Hepatocyte (in vitro differentiated cells): ENCODE results near the gene TNS3. TPM values are rescaled to one million over a fixed set of nuclear protein-coding genes. Genes with fewer than 3 reads are reported as not detected.

Experiments used
- DNase-seq: peaks from one replicate; pipeline ENCODE4 v3.0.0-alpha.2; 2016; ENCODE audit warnings: low spot score
- H2AFZ ChIP-seq: fragments of 200-600 bp; sonication (generic); 2 replicates; pipeline ENCODE4 v1.6.0; 2016; ENCODE audit warnings: antibody characterized with exemption, mild to moderate bottlenecking
- H3K27ac ChIP-seq: fragments of 200-600 bp; sonication (generic); 2 replicates; pipeline ENCODE4 v1.5.1; 2016; ENCODE audit warnings: mild to moderate bottlenecking
- H3K27me3 ChIP-seq: fragments of 200-600 bp; sonication (generic); 2 replicates; pipeline ENCODE4 v1.6.1; 2016
- H3K36me3 ChIP-seq: fragments of 200-600 bp; sonication (generic); replicated peaks from 2 replicates; pipeline ENCODE4 v1.5.1; 2016; ENCODE audit warnings: low read depth; ENCODE audit not compliant: insufficient read depth
- H3K4me1 ChIP-seq: fragments of 200-600 bp; sonication (generic); 2 replicates; pipeline ENCODE4 v1.5.1; 2016; ENCODE audit warnings: mild to moderate bottlenecking, moderate library complexity; ENCODE audit not compliant: insufficient read depth
- H3K4me2 ChIP-seq: fragments of 200-600 bp; sonication (generic); 2 replicates; pipeline ENCODE4 v1.6.0; 2016
- H3K4me3 ChIP-seq: fragments of 200-600 bp; sonication (generic); 2 replicates; pipeline ENCODE4 v1.5.1; 2016; ENCODE audit warnings: mild to moderate bottlenecking
- H3K79me2 ChIP-seq: fragments of 200-600 bp; sonication (generic); 2 replicates; pipeline ENCODE4 v1.6.0; 2017; ENCODE audit warnings: mild to moderate bottlenecking
- H3K9me2 ChIP-seq: fragments of 200-600 bp; sonication (generic); replicated peaks from 2 replicates; pipeline ENCODE4 v1.6.0; 2017; ENCODE audit warnings: mild to moderate bottlenecking; ENCODE audit not compliant: insufficient read depth
- H3K9me3 ChIP-seq: fragments of 200-600 bp; sonication (generic); 2 replicates; pipeline ENCODE4 v1.5.1; 2016; ENCODE audit warnings: low read depth, mild to moderate bottlenecking
- H4K20me1 ChIP-seq: fragments of 200-600 bp; sonication (generic); 2 replicates; pipeline ENCODE4 v1.6.0; 2016; ENCODE audit warnings: mild to moderate bottlenecking; ENCODE audit not compliant: insufficient read depth, poor library complexity, severe bottlenecking
- CTCF ChIP-seq: fragments of 200-600 bp; sonication (generic); IDR thresholded peaks from 2 replicates; pipeline ENCODE4 v1.5.1; 2016; ENCODE audit warnings: antibody characterized with exemption, mild to moderate bottlenecking; ENCODE audit not compliant: poor library complexity
- EZH2 ChIP-seq: fragments of 200-600 bp; sonication (generic); IDR thresholded peaks from 2 replicates; pipeline ENCODE4 v1.6.1; 2016; ENCODE audit warnings: antibody characterized with exemption, mild to moderate bottlenecking, borderline replicate concordance
- EZH2phosphoT487 ChIP-seq: fragments of 200-600 bp; sonication (generic); IDR thresholded peaks from one replicate; pipeline ENCODE4 v1.6.1; 2018; ENCODE audit warnings: antibody characterized with exemption, mild to moderate bottlenecking, low read depth, moderate library complexity; ENCODE audit not compliant: unreplicated experiment, severe bottlenecking
- whole genome bisulfite sequencing: methylation state at CpG from one replicate; pipeline ENCODE4 v1.1.6; 2016; ENCODE audit warnings: low lambda C conversion rate; ENCODE audit errors: missing lambda C conversion rate; 5-methylcytosine and 5-hydroxymethylcytosine counted together
- polyA plus RNA-seq: library from polyadenylated mRNA; unstranded; fragments of >200 nt; fragmentation: Nextera tagmentation; extraction: Ambion mirVana; gene quantifications from 2 replicates; pipeline ENCODE4 v1.2.1, GENCODE V29; 2016
- total RNA-seq: library from RNA; depleted of rRNA; stranded (reverse); fragments of >200 nt; gene quantifications from 2 replicates; pipeline ENCODE4 v1.2.3, GENCODE V29; 2014

The TNS3 gene
- total and polyA plus RNA-seq, 2 experiments from 2014 or later = 30.0 to 73.3 TPM

- H3K4me2 ChIP-seq = no peak overlapping the region
- no peaks in the 10 kb centered on the region for H3K9me2 ChIP-seq
- WGBS = 84% methylated on average over 3 of the region's 3 CpGs
- H3K4me3 ChIP-seq = no peak overlapping the region
- H3K79me2 ChIP-seq = peaks cover 96% of the 10 kb centered on the region
- H3K27ac ChIP-seq = peak overlapping the region; percentile 78
- peaks cover 40% of the 10 kb centered on the region for H3K4me1 ChIP-seq
- H2AFZ ChIP-seq = no peak overlapping the region
- H3K27me3 ChIP-seq = no peaks in the 10 kb centered on the region
- H3K36me3 ChIP-seq = no peaks in the 10 kb centered on the region
- no peaks in the 10 kb centered on the region for H3K9me3 ChIP-seq
- no peak for TF ChIP-seq CTCF
- TF ChIP-seq EZH2 = no peak
- no peak for TF ChIP-seq EZH2phosphoT487
- no peak for DNase-seq
- H4K20me1 ChIP-seq = peaks cover 55% of the 10 kb centered on the region
Observed at GRCh38 chr7:47452295-47452694, 129.6 kb downstream of the TNS3 start.

GRCh38 chr7:47451851-47452205 lies 130.1 kb downstream of the TNS3 start:
- no peaks in the 10 kb centered on the region for H3K9me2 ChIP-seq
- peaks cover 54% of the 10 kb centered on the region for H4K20me1 ChIP-seq
- no peak overlapping the region for H2AFZ ChIP-seq
- H3K27me3 ChIP-seq = no peaks in the 10 kb centered on the region
- H3K4me1 ChIP-seq = peaks cover 40% of the 10 kb centered on the region
- 62% methylated on average over 3 of the region's 3 CpGs for WGBS
- H3K36me3 ChIP-seq = no peaks in the 10 kb centered on the region
- no peaks in the 10 kb centered on the region for H3K9me3 ChIP-seq
- no peak for DNase-seq
- no peak overlapping the region for H3K4me2 ChIP-seq
- H3K79me2 ChIP-seq = peaks cover 97% of the 10 kb centered on the region
- no peak overlapping the region for H3K4me3 ChIP-seq
- H3K27ac ChIP-seq = peak overlapping the region; percentile 78
- no peak for TF ChIP-seq EZH2
- TF ChIP-seq CTCF = no peak
- no peak for TF ChIP-seq EZH2phosphoT487

DNA sequence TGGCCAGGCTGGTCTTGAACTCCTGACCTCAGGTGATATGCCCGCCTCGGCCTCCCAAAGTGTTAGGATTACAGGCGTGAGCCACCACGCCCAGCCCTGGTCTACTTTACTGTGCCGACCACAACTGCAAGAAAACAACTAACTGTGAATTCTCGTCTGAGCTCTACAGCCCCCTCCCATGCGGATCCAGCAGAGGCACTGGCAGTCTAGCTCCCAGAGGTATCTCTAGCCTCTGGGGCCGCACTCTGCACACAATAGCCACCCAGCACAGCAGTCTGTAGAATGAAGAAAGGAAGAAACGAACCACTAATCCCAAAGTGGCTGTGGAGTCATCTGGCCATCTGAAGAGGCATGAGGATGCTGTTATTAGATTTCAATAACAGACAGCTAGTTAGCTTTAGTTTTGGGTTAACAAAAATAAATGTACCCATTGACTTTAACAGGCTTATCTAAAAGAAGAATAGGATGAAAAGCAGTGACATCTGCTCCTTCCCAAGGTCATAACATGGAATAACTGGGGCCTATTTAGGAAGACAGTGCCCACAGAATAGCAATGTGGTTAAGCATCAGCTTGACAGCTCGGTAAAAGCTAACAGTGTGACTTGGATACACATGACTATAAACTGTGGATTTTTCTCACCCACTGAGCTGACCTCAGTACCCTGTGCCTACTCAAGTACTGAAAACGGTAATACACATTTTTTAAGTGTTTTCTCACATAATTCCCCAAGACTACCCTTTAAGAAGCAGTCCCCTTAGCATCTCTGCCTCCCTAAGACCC lies 131.9 kb downstream of the TNS3 start:
- no peak for DNase-seq
- Histone ChIP-seq H3K4me2 (no peak overlapping the region), H3K9me3 (no peaks in the 10 kb centered on the region), H3K4me1 (peaks cover 37% of the 10 kb centered on the region), H3K27me3 (no peaks in the 10 kb centered on the region), H3K4me3 (no peak overlapping the region), H3K36me3 (no peaks in the 10 kb centered on the region), H2AFZ (no peak overlapping the region), H3K9me2 (no peaks in the 10 kb centered on the region), H3K79me2 (peaks cover 97% of the 10 kb centered on the region), H4K20me1 (peaks cover 49% of the 10 kb centered on the region), H3K27ac (peak overlapping the region; percentile 38)
- TF ChIP-seq CTCF (no peak), EZH2 (no peak), EZH2phosphoT487 (no peak)
- WGBS = 87% methylated on average over 11 of the region's 11 CpGs
